Measurements from ENCODE around the gene MSLN.

The MSLN gene

DNA sequence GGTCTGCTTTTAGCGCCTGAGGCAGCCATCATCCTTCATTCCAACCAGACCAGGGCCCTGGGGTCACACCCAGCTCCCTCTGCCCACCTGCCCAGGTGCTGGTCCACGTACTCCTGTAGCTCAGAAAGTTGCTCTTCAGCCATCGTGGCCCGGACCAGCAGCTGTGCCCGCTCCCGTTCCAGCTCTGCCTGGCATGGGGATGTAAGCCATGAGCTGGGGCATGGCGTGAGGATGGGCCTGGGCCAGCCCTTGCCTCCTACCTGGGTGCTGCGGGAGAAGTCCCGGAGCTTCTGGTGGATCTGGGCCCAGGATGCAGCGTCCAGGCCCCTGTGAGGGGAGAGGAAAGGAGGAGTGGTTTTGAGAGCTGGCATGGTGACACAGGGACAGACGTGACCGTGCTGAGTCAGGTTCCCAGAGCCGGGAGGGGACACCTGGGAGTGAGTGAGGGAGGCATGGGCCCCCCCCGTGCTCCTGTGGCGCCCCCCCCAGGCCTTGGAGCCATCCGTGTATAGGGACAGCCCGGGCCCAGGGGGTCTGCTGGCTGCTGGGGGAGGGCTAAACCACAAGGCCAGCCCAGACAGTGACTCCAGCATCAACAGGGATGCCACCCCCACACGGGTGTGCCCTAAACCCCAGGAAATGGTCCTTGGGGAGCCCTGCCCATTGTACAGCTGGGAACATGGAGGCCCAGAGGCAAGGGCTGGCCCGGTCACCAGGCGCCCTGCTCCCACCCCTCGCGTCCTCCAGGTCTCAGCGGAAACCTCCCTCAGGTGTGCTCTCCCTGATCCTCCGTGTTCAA is 37.5 kb upstream of the MSLN start:
- Histone ChIP-seq H3K4me2 (no peak overlapping the region), H3K4me1 (ENCODE audit: low read depth, poor library complexity, severe bottlenecking) (peaks cover 58% of the 10 kb centered on the region), H3K36me3 (ENCODE audit: insufficient read depth) (no peaks in the 10 kb centered on the region), H3K27me3 (ENCODE audit: insufficient read depth, low read depth) (no peaks in the 10 kb centered on the region), H3K4me3 (IDR thresholded peaks at IDR 0.05; ENCODE audit: insufficient read depth, low read depth, low read length) (no peak overlapping the region), H2AFZ (ENCODE audit: low read depth) (no peak overlapping the region), H3K27ac (no peak overlapping the region), H3K79me2 (ENCODE audit: insufficient read depth, low read depth) (no peaks in the 10 kb centered on the region), H3K9ac (no peak overlapping the region), H4K20me1 (ENCODE audit: insufficient read depth) (no peaks in the 10 kb centered on the region)
- TF ChIP-seq, protein P1, sequence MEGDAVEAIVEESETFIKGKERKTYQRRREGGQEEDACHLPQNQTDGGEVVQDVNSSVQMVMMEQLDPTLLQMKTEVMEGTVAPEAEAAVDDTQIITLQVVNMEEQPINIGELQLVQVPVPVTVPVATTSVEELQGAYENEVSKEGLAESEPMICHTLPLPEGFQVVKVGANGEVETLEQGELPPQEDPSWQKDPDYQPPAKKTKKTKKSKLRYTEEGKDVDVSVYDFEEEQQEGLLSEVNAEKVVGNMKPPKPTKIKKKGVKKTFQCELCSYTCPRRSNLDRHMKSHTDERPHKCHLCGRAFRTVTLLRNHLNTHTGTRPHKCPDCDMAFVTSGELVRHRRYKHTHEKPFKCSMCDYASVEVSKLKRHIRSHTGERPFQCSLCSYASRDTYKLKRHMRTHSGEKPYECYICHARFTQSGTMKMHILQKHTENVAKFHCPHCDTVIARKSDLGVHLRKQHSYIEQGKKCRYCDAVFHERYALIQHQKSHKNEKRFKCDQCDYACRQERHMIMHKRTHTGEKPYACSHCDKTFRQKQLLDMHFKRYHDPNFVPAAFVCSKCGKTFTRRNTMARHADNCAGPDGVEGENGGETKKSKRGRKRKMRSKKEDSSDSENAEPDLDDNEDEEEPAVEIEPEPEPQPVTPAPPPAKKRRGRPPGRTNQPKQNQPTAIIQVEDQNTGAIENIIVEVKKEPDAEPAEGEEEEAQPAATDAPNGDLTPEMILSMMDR (conservative IDR thresholded peaks at IDR 0.05; ENCODE audit: low read depth, low read length), result no peak

DNA sequence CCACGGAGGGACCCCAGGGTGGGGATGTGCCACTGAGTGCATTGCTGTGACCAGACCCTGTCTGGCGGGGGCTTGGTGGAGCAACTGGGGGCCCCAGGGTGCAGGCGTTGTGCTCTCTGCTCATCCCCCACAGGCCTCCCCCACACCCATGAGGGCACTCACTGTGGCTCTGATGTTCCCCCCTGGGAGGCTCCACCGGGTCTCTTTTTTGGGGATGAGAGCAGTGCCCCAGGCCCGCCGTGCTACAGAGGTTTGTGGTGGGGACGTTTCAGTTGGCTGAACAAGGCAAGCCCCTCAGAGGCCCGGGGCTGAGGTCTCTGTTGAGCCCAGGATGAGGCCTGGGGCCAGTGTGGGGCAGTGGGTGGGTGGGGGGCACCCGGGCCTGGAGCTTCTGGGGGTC is 36.8 kb upstream of the MSLN start:
- H3K27me3 ChIP-seq (ENCODE audit: insufficient read depth, low read depth), result no peaks in the 10 kb centered on the region
- H3K9ac ChIP-seq, result no peak overlapping the region
- no peak overlapping the region for H3K27ac ChIP-seq
- H3K79me2 ChIP-seq (ENCODE audit: insufficient read depth, low read depth), result no peaks in the 10 kb centered on the region
- no peak overlapping the region for H3K4me2 ChIP-seq
- no peak overlapping the region for H3K4me3 ChIP-seq (IDR thresholded peaks at IDR 0.05; ENCODE audit: insufficient read depth, low read depth, low read length)
- no peaks in the 10 kb centered on the region for H4K20me1 ChIP-seq (ENCODE audit: insufficient read depth)
- H2AFZ ChIP-seq (ENCODE audit: low read depth), result no peak overlapping the region
- TF ChIP-seq, protein P1 (conservative IDR thresholded peaks at IDR 0.05; ENCODE audit: low read depth, low read length), result no peak
- H3K4me1 ChIP-seq (ENCODE audit: low read depth, poor library complexity, severe bottlenecking), result peaks cover 58% of the 10 kb centered on the region
- H3K36me3 ChIP-seq (ENCODE audit: insufficient read depth), result no peaks in the 10 kb centered on the region

DNA sequence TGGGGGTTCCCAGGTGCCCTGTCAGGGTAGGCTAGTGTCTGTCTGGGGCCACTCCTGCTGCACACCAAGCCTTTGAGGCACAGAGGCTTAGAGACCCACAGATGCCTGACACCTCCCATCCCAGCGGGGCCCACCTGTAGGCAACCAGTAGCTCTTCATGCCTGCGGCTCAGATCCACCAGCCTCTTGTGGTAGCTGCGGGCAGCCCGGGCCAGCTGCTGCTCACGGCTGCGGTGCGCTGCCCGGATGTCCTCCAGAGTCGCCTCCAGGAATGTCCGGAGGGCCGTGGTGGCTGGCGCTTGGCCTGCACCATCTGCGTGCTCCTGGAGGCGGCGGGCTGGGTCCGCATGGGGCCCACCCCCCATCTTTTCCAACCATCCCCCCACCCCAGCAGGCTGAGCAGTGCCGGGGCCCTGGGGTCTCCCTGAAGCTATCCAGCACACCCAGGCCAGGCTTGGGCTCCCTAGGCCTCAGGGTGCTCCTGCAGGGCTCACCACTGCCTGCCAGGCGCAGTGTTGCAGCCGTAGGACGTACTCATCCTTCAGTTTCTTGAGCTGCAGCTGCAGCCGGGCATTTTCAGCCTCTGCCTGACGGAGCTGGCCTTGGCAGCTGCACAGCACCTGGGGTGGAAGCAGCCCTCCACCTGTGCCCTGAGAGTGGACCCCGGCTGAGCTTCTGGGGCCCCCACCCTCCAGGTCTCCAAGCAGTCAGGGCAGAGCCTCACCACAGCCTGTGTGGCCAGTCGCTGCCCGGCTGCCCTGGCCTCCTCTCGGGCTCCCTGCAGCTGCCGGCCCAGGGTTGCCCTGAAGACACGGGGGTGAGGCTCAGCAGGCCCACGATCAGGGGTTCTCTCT is 36.1 kb upstream of the MSLN start:
- peaks cover 52% of the 10 kb centered on the region for H3K4me1 ChIP-seq (ENCODE audit: low read depth, poor library complexity, severe bottlenecking)
- no peaks in the 10 kb centered on the region for H4K20me1 ChIP-seq (ENCODE audit: insufficient read depth)
- no peak overlapping the region for H3K9ac ChIP-seq
- no peaks in the 10 kb centered on the region for H3K79me2 ChIP-seq (ENCODE audit: insufficient read depth, low read depth)
- H3K36me3 ChIP-seq (ENCODE audit: insufficient read depth), result no peaks in the 10 kb centered on the region
- no peak overlapping the region for H2AFZ ChIP-seq (ENCODE audit: low read depth)
- H3K27me3 ChIP-seq (ENCODE audit: insufficient read depth, low read depth), result no peaks in the 10 kb centered on the region
- no peak overlapping the region for H3K27ac ChIP-seq
- peak overlapping the region; percentile 24; the same call in 1 of the 2 replicates for H3K4me2 ChIP-seq
- no peak overlapping the region for H3K4me3 ChIP-seq (IDR thresholded peaks at IDR 0.05; ENCODE audit: insufficient read depth, low read depth, low read length)
- TF ChIP-seq, protein P1 (conservative IDR thresholded peaks at IDR 0.05; ENCODE audit: low read depth, low read length), result no peak

DNA sequence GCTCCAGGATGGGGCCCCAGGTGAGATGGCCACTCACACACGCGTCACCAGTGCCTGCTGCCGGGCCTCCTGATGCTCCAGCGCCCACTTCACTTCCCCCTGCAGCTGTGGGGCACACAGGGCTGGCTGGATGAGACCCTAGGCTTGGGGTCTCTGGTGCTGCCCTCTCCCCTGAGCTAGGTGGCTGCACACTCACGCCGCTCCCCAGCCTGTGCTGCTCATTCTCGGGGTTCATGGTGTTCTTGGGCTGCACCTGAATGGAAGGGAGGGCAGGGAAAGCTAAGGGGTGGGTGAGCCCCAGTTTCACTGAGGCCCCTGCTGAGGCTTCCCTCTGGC is 35.5 kb upstream of the MSLN start:
- H3K4me3 ChIP-seq (IDR thresholded peaks at IDR 0.05; ENCODE audit: insufficient read depth, low read depth, low read length), result no peak overlapping the region
- H3K36me3 ChIP-seq (ENCODE audit: insufficient read depth), result no peaks in the 10 kb centered on the region
- no peaks in the 10 kb centered on the region for H3K79me2 ChIP-seq (ENCODE audit: insufficient read depth, low read depth)
- H3K27me3 ChIP-seq (ENCODE audit: insufficient read depth, low read depth), result no peaks in the 10 kb centered on the region
- H3K4me1 ChIP-seq (ENCODE audit: low read depth, poor library complexity, severe bottlenecking), result peaks cover 46% of the 10 kb centered on the region
- H3K9ac ChIP-seq, result no peak overlapping the region
- TF ChIP-seq, protein P1 (conservative IDR thresholded peaks at IDR 0.05; ENCODE audit: low read depth, low read length), result no peak
- no peak overlapping the region for H3K27ac ChIP-seq
- H2AFZ ChIP-seq (ENCODE audit: low read depth), result no peak overlapping the region
- peak overlapping the region; percentile 17; the same call in 1 of the 2 replicates for H3K4me2 ChIP-seq
- H4K20me1 ChIP-seq (ENCODE audit: insufficient read depth), result no peaks in the 10 kb centered on the region

Data from KMS-11 (cell line).